Trophoblast cell (in vitro differentiated cells and primary cell): ENCODE data around the gene SCFD1.
"Not testable (repeated sequence)": the region's sequence is repeated elsewhere in the genome, so short reads cannot be mapped to it uniquely, and the experiment has no call there.

Source experiments
- DNase-seq, 2 donors: peaks; one replicate each; pipeline ENCODE4 v3.0.0-alpha.2; 2016
- H2AFZ ChIP-seq: 2 replicates; pipeline ENCODE4 v1.6.1; 2013; ENCODE audit warnings: low read length, moderate library complexity, mild to moderate bottlenecking; ENCODE audit not compliant: insufficient read depth, poor library complexity
- H2AK5ac ChIP-seq: 2 replicates; pipeline ENCODE4 v1.6.1; 2013; ENCODE audit warnings: mild to moderate bottlenecking, low read length
- H2BK120ac ChIP-seq: 2 replicates; pipeline ENCODE4 v1.6.1; 2013; ENCODE audit warnings: low read length, mild to moderate bottlenecking, moderate library complexity; ENCODE audit not compliant: insufficient read depth, poor library complexity
- H2BK12ac ChIP-seq: 2 replicates; pipeline ENCODE4 v1.6.1; 2013; ENCODE audit warnings: mild to moderate bottlenecking, low read length, moderate library complexity
- H2BK5ac ChIP-seq: 2 replicates; pipeline ENCODE4 v1.6.1; 2013; ENCODE audit warnings: low read length, low read depth, moderate library complexity, mild to moderate bottlenecking; ENCODE audit not compliant: poor library complexity
- H3K14ac ChIP-seq: 2 replicates; pipeline ENCODE4 v1.6.1; 2013; ENCODE audit warnings: mild to moderate bottlenecking, low read length
- H3K18ac ChIP-seq: 2 replicates; pipeline ENCODE4 v1.6.1; 2013; ENCODE audit warnings: mild to moderate bottlenecking, low read length
- H3K23ac ChIP-seq: 2 replicates; pipeline ENCODE4 v1.6.1; 2013; ENCODE audit warnings: low read length
- H3K27ac ChIP-seq: 2 replicates; pipeline ENCODE4 v1.5.1; 2013; ENCODE audit warnings: low read depth, mild to moderate bottlenecking, inconsistent platforms, low read length, moderate library complexity
- H3K27me3 ChIP-seq: 2 replicates; pipeline ENCODE4 v1.6.1; 2013; ENCODE audit warnings: inconsistent platforms, mild to moderate bottlenecking, low read length, moderate library complexity; ENCODE audit not compliant: insufficient read depth
- H3K36me3 ChIP-seq, 2 experiments: 1 replicate in 1 of 2; 2 replicates in 1 of 2; pipeline ENCODE4 v1.6.1; 2013; ENCODE audit warnings: low read length in 2 of 2, mild to moderate bottlenecking in 2 of 2, moderate library complexity in 1 of 2; ENCODE audit not compliant: insufficient read depth in 2 of 2, control insufficient read depth in 1 of 2
- H3K4ac ChIP-seq: 2 replicates; pipeline ENCODE4 v1.6.1; 2013; ENCODE audit warnings: low read depth, mild to moderate bottlenecking, low read length, moderate library complexity
- H3K4me1 ChIP-seq, 2 experiments: 1 replicate in 1 of 2; 2 replicates in 1 of 2; pipeline ENCODE4 v1.6.1; 2013; ENCODE audit warnings: low read length in 2 of 2, mild to moderate bottlenecking in 2 of 2, moderate library complexity in 1 of 2; ENCODE audit not compliant: insufficient read depth in 2 of 2, control insufficient read depth in 1 of 2
- H3K4me2 ChIP-seq: 2 replicates; pipeline ENCODE4 v1.6.1; 2013; ENCODE audit warnings: inconsistent platforms, mild to moderate bottlenecking, low read length, moderate library complexity
- H3K4me3 ChIP-seq: 2 replicates; pipeline ENCODE4 v1.5.1; 2013; ENCODE audit warnings: mild to moderate bottlenecking, low read depth, low read length, inconsistent platforms
- H3K79me1 ChIP-seq: one replicate; pipeline ENCODE4 v1.6.1; 2013; ENCODE audit warnings: low read length
- H3K79me2 ChIP-seq: 2 replicates; pipeline ENCODE4 v1.6.1; 2013; ENCODE audit warnings: low read length, mild to moderate bottlenecking; ENCODE audit not compliant: control insufficient read depth, insufficient read depth, poor library complexity
- H3K9ac ChIP-seq: 2 replicates; pipeline ENCODE4 v1.6.1; 2013; ENCODE audit warnings: mild to moderate bottlenecking, low read length
- H3K9me3 ChIP-seq: 2 replicates; pipeline ENCODE4 v1.6.1; 2013; ENCODE audit warnings: low read depth, mild to moderate bottlenecking, control low read depth, inconsistent platforms, low read length; ENCODE audit not compliant: insufficient read depth
- H4K12ac ChIP-seq: 2 replicates; pipeline ENCODE4 v1.6.1; 2013; ENCODE audit warnings: low read depth, mild to moderate bottlenecking, low read length, moderate library complexity
- H4K8ac ChIP-seq: 2 replicates; pipeline ENCODE4 v1.6.1; 2013; ENCODE audit warnings: low read depth, mild to moderate bottlenecking, low read length, moderate library complexity
- H4K91ac ChIP-seq: one replicate; pipeline ENCODE4 v1.6.1; 2013; ENCODE audit warnings: low read depth, mild to moderate bottlenecking, low read length, moderate library complexity
- WGBS: extraction: QIAGEN DNeasy Blood & Tissue Kit; methylation state at CpG from one replicate; pipeline ENCODE4 v1.1.7; 2013; ENCODE audit warnings: missing lambda C conversion rate; ENCODE audit not compliant: insufficient read length, insufficient coverage; ENCODE audit errors: extremely low coverage; 5-methylcytosine and 5-hydroxymethylcytosine counted together

SCFD1 gene

DNA sequence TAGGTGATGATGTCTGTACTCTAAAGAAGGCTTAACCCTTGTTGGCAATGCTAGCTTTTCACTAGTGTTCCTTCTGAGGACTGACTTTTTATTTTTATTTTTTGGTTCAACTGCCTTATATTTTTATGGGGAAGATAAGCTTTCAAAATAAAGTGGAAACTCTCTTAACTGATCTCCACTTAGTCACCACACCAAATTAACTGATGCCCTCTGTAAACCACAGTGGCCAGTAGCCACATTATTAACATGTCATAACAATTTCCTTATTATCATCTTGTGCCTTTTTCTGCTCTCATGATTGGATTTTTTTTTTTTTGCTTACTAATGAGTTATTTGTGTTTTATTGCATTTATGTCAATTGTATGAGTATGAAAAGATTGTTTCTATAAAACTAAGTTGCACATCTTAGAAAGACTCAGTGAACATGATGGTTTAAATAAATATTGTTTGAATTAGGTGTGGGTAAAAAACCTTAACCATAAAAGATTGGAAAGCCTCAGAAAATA, 56.9 kb downstream of the SCFD1 start:
- Histone ChIP-seq H3K23ac (no peak overlapping the region), H3K4me2 (no peak overlapping the region), H4K91ac (no peak overlapping the region), H3K36me3 (peaks cover 3 to 9% of the 10 kb centered on the region in 2 experiments), H2BK12ac (no peak overlapping the region), H3K27ac (no peak overlapping the region), H4K8ac (no peak overlapping the region), H2AK5ac (no peak overlapping the region), H3K79me2 (no peaks in the 10 kb centered on the region), H2AFZ (no peak overlapping the region), H3K14ac (no peak overlapping the region), H3K4ac (no peak overlapping the region), H3K4me1 (no peaks in the 10 kb centered on the region), H3K9ac (no peak overlapping the region), H3K9me3 (no peaks in the 10 kb centered on the region), H3K18ac (no peak overlapping the region), H3K4me3 (no peak overlapping the region), H2BK5ac (no peak overlapping the region), H3K27me3 (no peaks in the 10 kb centered on the region), H3K79me1 (no peaks in the 10 kb centered on the region), H4K12ac (no peak overlapping the region), H2BK120ac (no peak overlapping the region)
- DNase-seq: no peak

- no peak overlapping the region for H4K91ac ChIP-seq
- H3K36me3 ChIP-seq: peaks cover 3 to 11% of the 10 kb centered on the region in 2 experiments
- H3K79me2 ChIP-seq: no peaks in the 10 kb centered on the region
- H3K9ac ChIP-seq: no peak overlapping the region
- H3K4me3 ChIP-seq: no peak overlapping the region
- no peak for DNase-seq
- H3K9me3 ChIP-seq: no peaks in the 10 kb centered on the region
- no peak overlapping the region for H3K4ac ChIP-seq
- no peaks in the 10 kb centered on the region for H3K4me1 ChIP-seq
- no peak overlapping the region for H2BK5ac ChIP-seq
- no peak overlapping the region for H2BK120ac ChIP-seq
- H3K79me1 ChIP-seq: no peaks in the 10 kb centered on the region
- no peaks in the 10 kb centered on the region for H3K27me3 ChIP-seq
- H2AFZ ChIP-seq: no peak overlapping the region
- no peak overlapping the region for H3K23ac ChIP-seq
- no peak overlapping the region for H2AK5ac ChIP-seq
- no peak overlapping the region for H2BK12ac ChIP-seq
- H4K8ac ChIP-seq: no peak overlapping the region
- no peak overlapping the region for H4K12ac ChIP-seq
- no peak overlapping the region for H3K18ac ChIP-seq
- no peak overlapping the region for H3K4me2 ChIP-seq
- H3K27ac ChIP-seq: no peak overlapping the region
- H3K14ac ChIP-seq: no peak overlapping the region
Measured at GRCh38 chr14:30680036-30680435, 57.9 kb downstream of the SCFD1 start.

DNA sequence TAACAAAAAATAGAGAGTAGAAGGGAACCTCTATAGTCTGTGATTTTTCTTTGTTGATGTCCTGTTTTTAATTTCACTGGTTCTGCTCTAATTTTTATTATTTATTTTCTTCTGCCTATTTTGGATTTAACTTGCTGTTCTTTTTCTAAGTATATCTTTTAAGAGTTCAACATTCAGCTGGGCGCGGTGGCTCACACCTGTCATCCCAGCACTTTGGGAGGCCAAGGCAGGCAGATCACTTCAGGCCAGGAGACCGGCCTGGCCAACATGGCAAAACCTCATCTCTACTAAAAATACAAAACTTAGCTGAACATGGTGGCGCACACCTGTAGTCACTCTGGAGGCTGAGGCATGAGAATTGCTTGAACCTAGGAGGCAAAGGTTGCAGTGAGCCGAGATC, 58.7 kb downstream of the SCFD1 start:
- not testable (repeated sequence) for H3K9ac ChIP-seq, H2BK5ac ChIP-seq, H3K9me3 ChIP-seq, H3K14ac ChIP-seq, H3K79me2 ChIP-seq, DNase-seq, H2BK12ac ChIP-seq, H3K18ac ChIP-seq, H3K79me1 ChIP-seq, H4K12ac ChIP-seq, H3K4me2 ChIP-seq, H3K23ac ChIP-seq, H2AFZ ChIP-seq, H3K4ac ChIP-seq, H2AK5ac ChIP-seq, H2BK120ac ChIP-seq, H4K8ac ChIP-seq, H4K91ac ChIP-seq, H3K4me3 ChIP-seq, H3K27ac ChIP-seq, H3K4me1 ChIP-seq, H3K27me3 ChIP-seq
- peaks cover 3 to 11% of the 10 kb centered on the region in 2 experiments for H3K36me3 ChIP-seq
- WGBS: no CpG with 5 or more reads among the region's 5 CpGs

GRCh38 chr14:30681752-30682355, 59.7 kb downstream of the SCFD1 start:
- no peak overlapping the region for H3K4me3 ChIP-seq
- peak in 1 of 2 donors; percentile 15 for DNase-seq
- no CpG with 5 or more reads among the region's 2 CpGs for WGBS
- H2AFZ ChIP-seq: no peak overlapping the region
- H3K18ac ChIP-seq: no peak overlapping the region
- H3K4ac ChIP-seq: no peak overlapping the region
- H4K8ac ChIP-seq: no peak overlapping the region
- H2BK120ac ChIP-seq: no peak overlapping the region
- H3K9ac ChIP-seq: no peak overlapping the region
- no peak overlapping the region for H4K12ac ChIP-seq
- H3K27ac ChIP-seq: no peak overlapping the region
- no peak overlapping the region for H3K14ac ChIP-seq
- H3K23ac ChIP-seq: no peak overlapping the region
- H3K36me3 ChIP-seq: peaks cover 3 to 11% of the 10 kb centered on the region in 2 experiments
- no peak overlapping the region for H2BK5ac ChIP-seq
- no peak overlapping the region for H2BK12ac ChIP-seq
- H3K79me1 ChIP-seq: no peaks in the 10 kb centered on the region
- no peaks in the 10 kb centered on the region for H3K27me3 ChIP-seq
- no peaks in the 10 kb centered on the region for H3K4me1 ChIP-seq
- H4K91ac ChIP-seq: no peak overlapping the region
- no peak overlapping the region for H2AK5ac ChIP-seq
- no peaks in the 10 kb centered on the region for H3K79me2 ChIP-seq
- H3K4me2 ChIP-seq: no peak overlapping the region
- no peaks in the 10 kb centered on the region for H3K9me3 ChIP-seq
